H9 (cell line): ENCODE data around the gene DCC. TPM values are rescaled to one million over a fixed set of nuclear protein-coding genes. Genes with fewer than 3 reads are reported as not detected.

Experiments
- DNase-seq: peaks from one replicate; pipeline ENCODE4 v3.0.0-alpha.2; 2017
- H2AFZ ChIP-seq: one replicate; pipeline ENCODE4 v1.6.1; 2013; ENCODE audit warnings: mild to moderate bottlenecking, low read length, control low read depth, moderate library complexity
- H2AK5ac ChIP-seq: 2 replicates; pipeline ENCODE4 v1.6.1; 2013; ENCODE audit warnings: low read length, control low read depth, mixed read lengths; ENCODE audit not compliant: insufficient read length
- H2BK120ac ChIP-seq: one replicate; pipeline ENCODE4 v1.6.1; 2013; ENCODE audit warnings: low read depth, mild to moderate bottlenecking, low read length, control low read depth, inconsistent platforms; ENCODE audit not compliant: poor library complexity, severe bottlenecking
- H2BK12ac ChIP-seq: 2 replicates; pipeline ENCODE4 v1.6.1; 2013; ENCODE audit warnings: low read length, control low read depth, mixed read lengths, low read depth; ENCODE audit not compliant: insufficient read length
- H2BK15ac ChIP-seq: 2 replicates; pipeline ENCODE4 v1.6.1; 2013; ENCODE audit warnings: low read depth, low read length, control low read depth
- H2BK20ac ChIP-seq: one replicate; pipeline ENCODE4 v1.6.1; 2013; ENCODE audit warnings: low read depth, mild to moderate bottlenecking, low read length, control low read depth, inconsistent platforms; ENCODE audit not compliant: poor library complexity, severe bottlenecking
- H2BK5ac ChIP-seq: 2 replicates; pipeline ENCODE4 v1.6.1; 2013; ENCODE audit warnings: low read length, control low read depth, mixed read lengths; ENCODE audit not compliant: insufficient read length
- H3K14ac ChIP-seq: 2 replicates; pipeline ENCODE4 v1.6.1; 2013; ENCODE audit warnings: low read length, control low read depth; ENCODE audit not compliant: insufficient read depth
- H3K18ac ChIP-seq: 2 replicates; pipeline ENCODE4 v1.6.1; 2013; ENCODE audit warnings: low read depth, mild to moderate bottlenecking, mixed read lengths, low read length, control low read depth; ENCODE audit not compliant: insufficient read length
- H3K23ac ChIP-seq: 2 replicates; pipeline ENCODE4 v1.6.1; 2013; ENCODE audit warnings: low read length, control low read depth, mixed read lengths, low read depth; ENCODE audit not compliant: insufficient read length
- H3K23me2 ChIP-seq: 2 replicates; pipeline ENCODE4 v1.6.1; 2013; ENCODE audit warnings: low read depth, mild to moderate bottlenecking, mixed read lengths, low read length, control low read depth; ENCODE audit not compliant: insufficient read length, poor library complexity, severe bottlenecking
- H3K27ac ChIP-seq: 2 replicates; pipeline ENCODE4 v1.5.1; 2013; ENCODE audit warnings: low read length, control low read depth, mixed read lengths, low read depth; ENCODE audit not compliant: insufficient read length
- H3K27me3 ChIP-seq: 2 replicates; pipeline ENCODE4 v1.6.1; 2013; ENCODE audit warnings: low read length, control low read depth, inconsistent platforms; ENCODE audit not compliant: insufficient read depth
- H3K4ac ChIP-seq: 2 replicates; pipeline ENCODE4 v1.6.1; 2013; ENCODE audit warnings: low read depth, mild to moderate bottlenecking, control low read depth, inconsistent platforms, low read length, moderate library complexity
- H3K4me1 ChIP-seq: 2 replicates; pipeline ENCODE4 v1.6.1; 2013; ENCODE audit warnings: low read length, control low read depth, inconsistent platforms; ENCODE audit not compliant: insufficient read depth
- H3K4me2 ChIP-seq: 2 replicates; pipeline ENCODE4 v1.6.1; 2013; ENCODE audit warnings: low read length, control low read depth, mixed read lengths; ENCODE audit not compliant: insufficient read length, insufficient read depth
- H3K56ac ChIP-seq: 2 replicates; pipeline ENCODE4 v1.6.1; 2013; ENCODE audit warnings: low read depth, mild to moderate bottlenecking, mixed read lengths, low read length, control low read depth; ENCODE audit not compliant: insufficient read length
- H3K79me1 ChIP-seq: 2 replicates; pipeline ENCODE4 v1.6.1; 2013; ENCODE audit warnings: low read depth, mild to moderate bottlenecking, moderate library complexity, low read length, control low read depth, inconsistent platforms; ENCODE audit not compliant: insufficient read depth, poor library complexity, severe bottlenecking
- H3K79me2 ChIP-seq: 2 replicates; pipeline ENCODE4 v1.6.1; 2013; ENCODE audit warnings: low read length, control low read depth, inconsistent platforms; ENCODE audit not compliant: insufficient read depth
- H3K9ac ChIP-seq: 2 replicates; pipeline ENCODE4 v1.6.1; 2013; ENCODE audit warnings: low read length, control low read depth, mixed read lengths; ENCODE audit not compliant: insufficient read length; ENCODE audit errors: extremely low read depth
- H3K9me3 ChIP-seq: one replicate; pipeline ENCODE4 v1.6.1; 2013; ENCODE audit warnings: low read depth, low read length, inconsistent platforms; ENCODE audit not compliant: control insufficient read depth
- H3T11ph ChIP-seq: one replicate; pipeline ENCODE4 v1.6.1; 2013; ENCODE audit warnings: mild to moderate bottlenecking, low read length, control low read depth, inconsistent platforms
- H4K20me1 ChIP-seq: one replicate; pipeline ENCODE4 v1.6.1; 2013; ENCODE audit not compliant: control insufficient read depth, insufficient read length, insufficient read depth
- H4K5ac ChIP-seq: 2 replicates; pipeline ENCODE4 v1.6.1; 2013; ENCODE audit warnings: low read depth, mild to moderate bottlenecking, mixed read lengths, low read length, control low read depth; ENCODE audit not compliant: insufficient read length
- H4K8ac ChIP-seq: replicated peaks from 2 replicates; pipeline ENCODE4 v1.6.1; 2013; ENCODE audit warnings: low read length, control low read depth, mixed read lengths, low read depth; ENCODE audit not compliant: insufficient read length
- H4K91ac ChIP-seq: 2 replicates; pipeline ENCODE4 v1.6.1; 2013; ENCODE audit warnings: low read depth, mild to moderate bottlenecking, moderate library complexity, mixed read lengths, low read length, control low read depth; ENCODE audit not compliant: insufficient read length
- H3K27ac Mint-ChIP-seq, 3 experiments: 2 replicates in 2 of 3; 3 replicates in 1 of 3; pipeline ENCODE4 v1.8.0; 2020 to 2021; ENCODE audit warnings: mixed read lengths in 3 of 3, mild to moderate bottlenecking in 1 of 3, moderate library complexity in 1 of 3
- H3K27me3 Mint-ChIP-seq: 2 replicates; pipeline ENCODE4 v1.8.0; 2021; ENCODE audit warnings: low read depth, mild to moderate bottlenecking, moderate library complexity, mixed read lengths
- H3K36me3 Mint-ChIP-seq, 3 experiments: 2 replicates in 2 of 3; 3 replicates in 1 of 3; pipeline ENCODE4 v1.8.0; 2020 to 2021; ENCODE audit warnings: low read depth in 3 of 3, mixed read lengths in 3 of 3; ENCODE audit not compliant: insufficient read depth in 1 of 3
- H3K4me1 Mint-ChIP-seq, 2 experiments: 2 replicates each; pipeline ENCODE4 v1.8.0; 2020; ENCODE audit warnings: mixed read lengths in 2 of 2
- H3K4me3 Mint-ChIP-seq, 2 experiments: 2 replicates in 1 of 2; 3 replicates in 1 of 2; pipeline ENCODE4 v1.8.0; 2020 to 2021; ENCODE audit warnings: mild to moderate bottlenecking in 2 of 2, mixed read lengths in 2 of 2, moderate library complexity in 1 of 2
- H3K9me3 Mint-ChIP-seq, 2 experiments: 2 replicates in 1 of 2; 3 replicates in 1 of 2; pipeline ENCODE4 v1.8.0; 2020; ENCODE audit warnings: mild to moderate bottlenecking in 2 of 2, mixed read lengths in 2 of 2, moderate library complexity in 1 of 2
- CTCF ChIP-seq: fragments of 200-600 bp; sonication (generic); conservative IDR thresholded peaks from 3 replicates; pipeline ENCODE4 v1.8.0; 2021; ENCODE audit warnings: antibody characterized with exemption, mild to moderate bottlenecking
- WGBS: extraction: QIAGEN DNeasy Blood & Tissue Kit; methylation state at CpG from one replicate; pipeline ENCODE4 v1.1.7; 2013; ENCODE audit warnings: missing lambda C conversion rate, low lambda C conversion rate, mixed read lengths; ENCODE audit not compliant: insufficient read length; ENCODE audit errors: extremely low coverage; 5-methylcytosine and 5-hydroxymethylcytosine counted together
- total RNA-seq: library from RNA; stranded (reverse); gene quantifications from 2 replicates; pipeline ENCODE4 v1.2.1, GENCODE V29; 2021

DCC gene
- total RNA-seq, 1 experiment from 2014 or later: 0.35 TPM

DNA sequence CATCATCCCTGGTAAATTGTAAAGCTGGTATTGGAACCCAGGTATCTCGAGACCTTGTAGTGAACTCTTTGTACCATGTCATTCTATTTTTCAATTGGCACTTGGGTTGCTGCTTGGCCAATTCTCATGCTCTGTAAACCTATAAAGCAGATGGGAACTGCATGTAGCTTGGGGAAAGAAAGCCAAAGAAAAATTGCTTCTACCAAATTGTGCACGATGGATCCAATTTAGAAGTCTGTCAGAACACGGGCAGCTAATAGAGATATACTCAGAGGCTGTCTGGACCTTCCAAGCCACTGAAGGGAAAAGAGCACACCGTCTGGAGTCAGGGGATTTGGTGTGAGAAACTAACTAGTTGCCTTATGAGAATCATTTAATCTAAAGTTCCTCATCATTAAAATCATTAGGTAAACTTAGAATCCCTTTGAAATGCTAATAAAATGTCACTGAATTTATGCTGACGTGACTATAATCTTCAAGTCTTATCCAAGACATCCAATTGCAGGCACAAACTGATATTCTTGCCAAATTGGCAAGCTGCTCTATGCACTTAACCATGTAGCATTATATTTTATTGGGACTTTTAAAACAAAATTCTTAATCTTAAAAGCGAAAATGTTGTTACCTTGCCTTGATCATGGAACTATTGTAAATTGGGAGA is 206.8 kb downstream of the DCC start:
- no peaks in the 10 kb centered on the region for H3K9me3 ChIP-seq
- no peaks in the 10 kb centered on the region for H3K79me1 ChIP-seq
- TF ChIP-seq CTCF: no peak
- no peak overlapping the region for H2BK5ac ChIP-seq
- H4K5ac ChIP-seq: no peak overlapping the region
- no peak overlapping the region for H4K8ac ChIP-seq
- H2BK12ac ChIP-seq: no peak overlapping the region
- H3T11ph ChIP-seq: no peak overlapping the region
- no peak overlapping the region for H3K23ac ChIP-seq
- no peaks in the 10 kb centered on the region for H3K23me2 ChIP-seq
- no peak overlapping the region for H4K91ac ChIP-seq
- Mint-ChIP-seq H3K27me3 (no peaks in the 10 kb centered on the region), H3K4me3 (no peak overlapping the region), H3K4me1 (no peaks in the 10 kb centered on the region), H3K36me3 (no peaks in the 10 kb centered on the region), H3K9me3 (no peaks in the 10 kb centered on the region), H3K27ac (no peak overlapping the region)
- H3K4me1 ChIP-seq: no peaks in the 10 kb centered on the region
- H2AK5ac ChIP-seq: no peak overlapping the region
- no CpG with 5 or more reads among the region's 6 CpGs for WGBS
- H2BK15ac ChIP-seq: no peak overlapping the region
- no peak overlapping the region for H3K4ac ChIP-seq
- H3K56ac ChIP-seq: no peak overlapping the region
- H2AFZ ChIP-seq: no peak overlapping the region
- H3K27me3 ChIP-seq: no peaks in the 10 kb centered on the region
- H4K20me1 ChIP-seq: no peaks in the 10 kb centered on the region
- no peak overlapping the region for H2BK120ac ChIP-seq
- H3K27ac ChIP-seq: no peak overlapping the region
- H3K9ac ChIP-seq: no peak overlapping the region
- DNase-seq: no peak
- H3K79me2 ChIP-seq: no peaks in the 10 kb centered on the region
- no peak overlapping the region for H2BK20ac ChIP-seq
- H3K14ac ChIP-seq: no peak overlapping the region
- no peak overlapping the region for H3K4me2 ChIP-seq
- no peak overlapping the region for H3K18ac ChIP-seq
